ENCODE data around the gene OR10S1.

DNA sequence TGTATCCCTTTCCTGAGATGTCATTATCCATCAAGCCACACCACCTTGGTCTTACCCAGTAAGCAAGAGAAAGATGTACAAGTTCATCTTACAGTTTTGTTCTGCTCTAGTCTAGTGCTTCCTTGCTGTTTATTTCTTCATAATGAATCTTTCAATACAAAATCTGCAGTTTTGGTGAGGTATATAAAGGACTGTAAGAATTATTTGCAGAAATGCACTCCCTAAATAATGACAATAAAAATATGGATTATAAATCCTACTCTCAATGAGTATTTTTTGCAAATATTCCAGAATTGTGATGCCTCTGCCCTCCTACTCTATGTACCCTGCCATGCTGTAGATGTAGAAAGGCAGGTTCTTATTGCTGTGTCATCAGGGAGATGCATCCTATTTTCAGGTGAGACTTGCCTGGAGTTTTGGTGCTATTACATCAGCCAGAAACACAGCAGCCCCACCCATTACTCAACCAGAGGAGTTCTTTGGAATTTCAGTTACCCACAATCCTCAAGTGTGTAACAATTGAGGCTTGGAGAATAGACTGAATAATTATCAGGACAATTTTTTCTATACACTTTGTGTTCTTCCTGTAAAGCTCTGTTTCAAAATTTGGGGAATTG is at the start of gene OR10S1:
- TF ChIP-seq CREB1 (IDR thresholded peaks at IDR 0.05; ENCODE audit: low read depth) (no peak), YY1 (IDR thresholded peaks at IDR 0.05; ENCODE audit: low read depth) (no peak), EP300 (IDR thresholded peaks at IDR 0.05; ENCODE audit: borderline replicate concordance) (no peak)
- TF ChIP-seq, protein P1, sequence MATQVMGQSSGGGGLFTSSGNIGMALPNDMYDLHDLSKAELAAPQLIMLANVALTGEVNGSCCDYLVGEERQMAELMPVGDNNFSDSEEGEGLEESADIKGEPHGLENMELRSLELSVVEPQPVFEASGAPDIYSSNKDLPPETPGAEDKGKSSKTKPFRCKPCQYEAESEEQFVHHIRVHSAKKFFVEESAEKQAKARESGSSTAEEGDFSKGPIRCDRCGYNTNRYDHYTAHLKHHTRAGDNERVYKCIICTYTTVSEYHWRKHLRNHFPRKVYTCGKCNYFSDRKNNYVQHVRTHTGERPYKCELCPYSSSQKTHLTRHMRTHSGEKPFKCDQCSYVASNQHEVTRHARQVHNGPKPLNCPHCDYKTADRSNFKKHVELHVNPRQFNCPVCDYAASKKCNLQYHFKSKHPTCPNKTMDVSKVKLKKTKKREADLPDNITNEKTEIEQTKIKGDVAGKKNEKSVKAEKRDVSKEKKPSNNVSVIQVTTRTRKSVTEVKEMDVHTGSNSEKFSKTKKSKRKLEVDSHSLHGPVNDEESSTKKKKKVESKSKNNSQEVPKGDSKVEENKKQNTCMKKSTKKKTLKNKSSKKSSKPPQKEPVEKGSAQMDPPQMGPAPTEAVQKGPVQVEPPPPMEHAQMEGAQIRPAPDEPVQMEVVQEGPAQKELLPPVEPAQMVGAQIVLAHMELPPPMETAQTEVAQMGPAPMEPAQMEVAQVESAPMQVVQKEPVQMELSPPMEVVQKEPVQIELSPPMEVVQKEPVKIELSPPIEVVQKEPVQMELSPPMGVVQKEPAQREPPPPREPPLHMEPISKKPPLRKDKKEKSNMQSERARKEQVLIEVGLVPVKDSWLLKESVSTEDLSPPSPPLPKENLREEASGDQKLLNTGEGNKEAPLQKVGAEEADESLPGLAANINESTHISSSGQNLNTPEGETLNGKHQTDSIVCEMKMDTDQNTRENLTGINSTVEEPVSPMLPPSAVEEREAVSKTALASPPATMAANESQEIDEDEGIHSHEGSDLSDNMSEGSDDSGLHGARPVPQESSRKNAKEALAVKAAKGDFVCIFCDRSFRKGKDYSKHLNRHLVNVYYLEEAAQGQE (IDR thresholded peaks at IDR 0.05; ENCODE audit: low read depth) = no peak

Measured in Ishikawa (cell line).